ENCODE measurements around the gene RPL23.

DNA sequence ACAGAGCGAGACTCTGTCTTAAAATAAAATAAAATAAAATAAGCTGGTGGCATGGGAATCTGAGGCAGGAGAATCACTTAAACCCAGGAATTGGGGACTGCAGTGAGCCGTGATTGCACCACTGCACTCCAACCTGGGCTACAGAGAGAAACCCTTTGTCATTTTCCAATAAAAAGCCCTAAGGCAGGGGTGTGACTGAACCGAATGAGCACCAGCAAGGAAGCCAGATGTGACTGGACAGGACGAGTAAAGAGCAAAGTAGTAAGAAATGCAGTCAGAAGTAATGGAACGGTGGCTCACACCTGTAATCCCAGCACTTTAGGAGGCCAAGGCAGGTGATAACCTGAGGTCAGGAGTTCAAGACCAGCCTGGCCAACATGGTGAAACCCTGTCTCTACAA lies 3.8 kb upstream of the RPL23 start:
- TF ChIP-seq, protein P1, sequence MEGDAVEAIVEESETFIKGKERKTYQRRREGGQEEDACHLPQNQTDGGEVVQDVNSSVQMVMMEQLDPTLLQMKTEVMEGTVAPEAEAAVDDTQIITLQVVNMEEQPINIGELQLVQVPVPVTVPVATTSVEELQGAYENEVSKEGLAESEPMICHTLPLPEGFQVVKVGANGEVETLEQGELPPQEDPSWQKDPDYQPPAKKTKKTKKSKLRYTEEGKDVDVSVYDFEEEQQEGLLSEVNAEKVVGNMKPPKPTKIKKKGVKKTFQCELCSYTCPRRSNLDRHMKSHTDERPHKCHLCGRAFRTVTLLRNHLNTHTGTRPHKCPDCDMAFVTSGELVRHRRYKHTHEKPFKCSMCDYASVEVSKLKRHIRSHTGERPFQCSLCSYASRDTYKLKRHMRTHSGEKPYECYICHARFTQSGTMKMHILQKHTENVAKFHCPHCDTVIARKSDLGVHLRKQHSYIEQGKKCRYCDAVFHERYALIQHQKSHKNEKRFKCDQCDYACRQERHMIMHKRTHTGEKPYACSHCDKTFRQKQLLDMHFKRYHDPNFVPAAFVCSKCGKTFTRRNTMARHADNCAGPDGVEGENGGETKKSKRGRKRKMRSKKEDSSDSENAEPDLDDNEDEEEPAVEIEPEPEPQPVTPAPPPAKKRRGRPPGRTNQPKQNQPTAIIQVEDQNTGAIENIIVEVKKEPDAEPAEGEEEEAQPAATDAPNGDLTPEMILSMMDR (conservative IDR thresholded peaks at IDR 0.05; ENCODE audit: low read depth, low read length), result no peak
- TF ChIP-seq EZH2 (IDR thresholded peaks at IDR 0.05; ENCODE audit: low read length, unreplicated experiment), result no peak

Measured in PC-3 (cell line).